COLO668 (cell line): ENCODE results near the gene NR2E1.

Source experiments
- DNase-seq: peaks from one replicate; lab custom pipeline; 2025; ENCODE audit not compliant: unreplicated experiment; lab: John Stamatoyannopoulos, UW

NR2E1 gene

GRCh38 chr6:108165714-108166663, at the start of gene NR2E1:
Gene NR2E1 (plus strand): TSS chr6:108166022. CDS start chr6:108166766, 744 bp downstream.
- DNase-seq: peak; percentile 11

- DNase-seq: no peak
Observed at GRCh38 chr6:108116546-108117426, 49.0 kb upstream of the NR2E1 start.

- peak; percentile 19 for DNase-seq
Observed at GRCh38 chr6:108117427-108118358, 48.1 kb upstream of the NR2E1 start.

GRCh38 chr6:108118359-108118724, 47.5 kb upstream of the NR2E1 start:
- DNase-seq: peak; percentile 9

GRCh38 chr6:108118810-108119768, 46.7 kb upstream of the NR2E1 start:
- DNase-seq: no peak

GRCh38 chr6:108119769-108120141, 46.1 kb upstream of the NR2E1 start:
- DNase-seq: no peak

- DNase-seq: no peak
Observed at GRCh38 chr6:108120311-108120710, 45.5 kb upstream of the NR2E1 start.

GRCh38 chr6:108121612-108122011, 44.2 kb upstream of the NR2E1 start:
- no peak for DNase-seq

GRCh38 chr6:108123481-108123929, 42.3 kb upstream of the NR2E1 start:
- DNase-seq: no peak

GRCh38 chr6:108123946-108124345, 41.9 kb upstream of the NR2E1 start:
- no peak for DNase-seq

- DNase-seq: no peak
Observed at GRCh38 chr6:108127056-108127455, 38.8 kb upstream of the NR2E1 start.

GRCh38 chr6:108127826-108128225, 38.0 kb upstream of the NR2E1 start:
- peak; percentile 49 for DNase-seq

- DNase-seq: no peak
Observed at GRCh38 chr6:108130262-108130661, 35.6 kb upstream of the NR2E1 start.

GRCh38 chr6:108132863-108133262, 33.0 kb upstream of the NR2E1 start:
- DNase-seq: no peak

- DNase-seq: peak; percentile 72
Observed at GRCh38 chr6:108133594-108134179, 32.1 kb upstream of the NR2E1 start.

- no peak for DNase-seq
Observed at GRCh38 chr6:108134213-108134970, 31.4 kb upstream of the NR2E1 start.

- no peak for DNase-seq
Observed at GRCh38 chr6:108142240-108142639, 23.6 kb upstream of the NR2E1 start.

- no peak for DNase-seq
Observed at GRCh38 chr6:108145639-108146038, 20.2 kb upstream of the NR2E1 start.
